ELR (cell line): ENCODE data around the gene AFDN.

ENCODE experiments used
- DNase-seq: peaks from one replicate; pipeline ENCODE4 v3.0.0-alpha.2; 2015; ENCODE audit warnings: low read depth

Gene AFDN

DNA sequence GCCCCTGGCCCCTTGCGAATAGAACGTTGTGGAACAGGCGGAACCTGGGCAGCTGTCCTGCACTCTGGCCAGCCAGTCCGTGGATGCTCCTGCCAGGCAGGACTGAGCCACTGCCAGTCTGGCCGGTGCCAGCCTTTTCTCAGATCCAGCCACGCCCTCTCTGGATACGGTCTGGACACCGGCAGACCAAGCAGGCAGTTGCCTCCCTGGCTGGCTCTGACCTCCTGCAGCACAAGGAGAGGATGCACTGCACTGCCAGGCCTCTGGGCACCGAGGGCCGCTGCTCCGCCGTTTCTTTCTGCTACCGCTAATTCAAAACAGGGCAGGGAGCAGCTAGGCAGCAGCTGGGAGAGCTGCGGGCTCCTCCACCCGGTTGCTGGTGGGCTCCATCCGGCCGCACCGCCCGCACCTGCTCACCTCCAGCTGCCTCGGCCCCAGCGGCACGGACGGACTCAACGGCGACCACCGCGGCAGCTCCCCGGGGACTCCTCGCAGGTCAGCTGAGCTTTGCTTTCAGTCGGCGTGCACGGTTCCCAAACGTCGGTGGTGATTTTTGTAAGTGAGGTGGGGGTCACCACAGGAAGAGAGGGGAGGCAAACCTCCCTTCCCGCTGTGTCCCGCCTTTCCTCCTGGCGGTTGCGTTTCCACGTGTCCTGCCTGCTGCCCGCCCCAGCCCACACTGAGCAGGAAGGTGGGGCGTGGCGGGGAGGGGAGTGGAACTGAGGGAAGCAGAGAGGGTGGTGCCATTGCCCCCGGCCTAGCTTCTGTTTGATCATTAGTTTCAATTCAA, 30.3 kb upstream of the AFDN start:
- DNase-seq, result no peak

GRCh38 chr6:167797011-167797471, 29.7 kb upstream of the AFDN start:
- DNase-seq, result no peak

DNA sequence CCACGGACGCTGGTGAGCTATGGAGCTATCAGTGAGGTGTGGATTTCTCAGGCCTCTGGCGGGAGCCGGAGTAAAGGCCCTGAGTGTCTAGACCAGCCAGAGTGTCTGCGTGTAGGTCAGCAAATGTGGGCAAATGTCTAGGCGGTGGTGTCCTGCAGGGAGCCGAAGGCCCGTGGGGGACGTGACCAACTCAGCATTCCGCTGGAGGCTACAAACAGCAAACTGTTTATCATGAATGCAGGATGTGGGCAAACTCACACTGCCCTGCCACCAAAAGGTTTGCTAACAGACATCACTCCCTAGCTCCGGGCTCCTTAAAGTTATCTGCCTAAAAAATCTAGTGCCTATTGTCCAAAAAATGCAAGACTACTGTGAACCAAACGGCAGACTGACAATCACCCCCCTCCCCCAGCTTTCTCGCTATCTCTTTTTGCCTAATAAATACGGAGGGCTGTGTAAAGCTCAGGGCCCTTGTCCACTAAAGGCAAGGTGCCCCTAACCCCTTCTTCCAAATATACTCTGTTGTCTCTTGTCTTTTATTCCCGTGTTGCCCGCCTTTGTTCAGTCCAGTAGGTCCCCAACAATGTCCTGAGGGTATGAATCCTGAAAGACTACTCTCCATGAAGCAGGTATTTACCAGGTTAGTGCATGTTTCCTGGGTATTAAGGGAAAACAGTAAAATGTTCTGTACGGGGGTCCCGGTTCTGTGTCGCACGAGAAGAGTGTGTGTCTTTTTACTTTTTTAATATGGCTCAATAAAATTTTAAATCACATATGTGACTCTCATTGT, 29.0 kb upstream of the AFDN start:
- no peak for DNase-seq

- DNase-seq, result no peak
Observed at GRCh38 chr6:167798453-167798852, 28.3 kb upstream of the AFDN start.

- DNase-seq, result no peak
Observed at GRCh38 chr6:167799033-167799821, 27.5 kb upstream of the AFDN start.

DNA sequence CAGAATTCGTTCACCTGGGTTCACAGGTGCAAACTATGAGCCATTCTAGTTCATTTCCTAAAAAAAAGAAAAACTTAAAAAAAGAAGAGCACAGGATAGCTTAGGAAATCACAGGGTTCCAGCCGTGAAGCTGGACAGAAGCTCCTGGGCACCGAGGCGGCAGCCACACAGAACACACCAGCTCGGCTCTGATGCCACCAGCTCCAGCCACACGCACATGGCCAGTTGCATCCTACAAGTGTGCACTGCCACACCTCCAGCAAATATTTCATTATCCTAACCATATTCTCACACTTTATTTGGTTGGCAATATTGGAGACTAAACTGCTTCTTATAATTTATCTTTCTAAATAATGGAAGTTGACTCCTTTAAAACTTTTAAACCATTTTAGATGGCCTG, 26.2 kb upstream of the AFDN start:
- DNase-seq, result no peak

- no peak for DNase-seq
Observed at GRCh38 chr6:167801263-167801662, 25.4 kb upstream of the AFDN start.

DNA sequence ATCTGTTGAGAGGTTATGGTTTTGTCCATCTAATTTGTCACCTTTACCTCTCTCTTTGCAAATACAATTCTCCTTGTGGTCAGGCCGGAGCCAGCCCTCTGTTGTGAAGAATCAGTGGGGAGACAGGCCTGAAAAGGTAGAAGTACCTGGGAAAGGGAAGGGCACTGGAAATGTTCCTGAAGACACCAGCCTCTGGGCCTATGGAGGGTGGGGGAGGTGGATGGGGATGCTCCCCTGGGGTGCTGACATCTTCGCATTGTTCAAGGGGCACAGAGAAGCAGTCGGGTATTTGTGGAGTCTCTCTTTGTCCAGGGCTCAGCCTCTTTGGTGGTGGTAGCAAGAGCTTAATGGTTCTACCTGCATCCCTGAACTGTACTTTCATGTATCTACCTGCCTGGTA, 24.4 kb upstream of the AFDN start:
- no peak for DNase-seq

DNA sequence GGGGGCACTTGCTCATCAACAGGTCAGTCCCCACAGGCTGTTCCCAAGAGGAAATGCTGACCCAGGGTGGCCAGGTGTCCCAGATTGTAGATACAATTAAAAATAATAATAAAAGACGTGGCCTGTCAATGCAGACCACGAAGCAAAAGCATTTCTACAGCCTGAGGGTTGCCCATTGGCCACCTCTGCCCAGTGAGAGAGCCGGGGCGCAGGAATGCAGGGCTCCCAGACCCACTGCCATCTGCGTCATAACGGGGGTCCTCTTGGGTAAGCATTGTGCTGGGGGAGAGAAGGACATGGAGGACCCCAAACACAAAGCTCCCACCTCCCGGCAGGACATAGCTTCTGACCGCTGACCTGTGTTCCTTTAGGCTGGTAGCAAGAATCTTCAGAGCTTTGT, 22.9 kb upstream of the AFDN start:
- no peak for DNase-seq

GRCh38 chr6:167804281-167805013, 22.3 kb upstream of the AFDN start:
- no peak for DNase-seq

DNA sequence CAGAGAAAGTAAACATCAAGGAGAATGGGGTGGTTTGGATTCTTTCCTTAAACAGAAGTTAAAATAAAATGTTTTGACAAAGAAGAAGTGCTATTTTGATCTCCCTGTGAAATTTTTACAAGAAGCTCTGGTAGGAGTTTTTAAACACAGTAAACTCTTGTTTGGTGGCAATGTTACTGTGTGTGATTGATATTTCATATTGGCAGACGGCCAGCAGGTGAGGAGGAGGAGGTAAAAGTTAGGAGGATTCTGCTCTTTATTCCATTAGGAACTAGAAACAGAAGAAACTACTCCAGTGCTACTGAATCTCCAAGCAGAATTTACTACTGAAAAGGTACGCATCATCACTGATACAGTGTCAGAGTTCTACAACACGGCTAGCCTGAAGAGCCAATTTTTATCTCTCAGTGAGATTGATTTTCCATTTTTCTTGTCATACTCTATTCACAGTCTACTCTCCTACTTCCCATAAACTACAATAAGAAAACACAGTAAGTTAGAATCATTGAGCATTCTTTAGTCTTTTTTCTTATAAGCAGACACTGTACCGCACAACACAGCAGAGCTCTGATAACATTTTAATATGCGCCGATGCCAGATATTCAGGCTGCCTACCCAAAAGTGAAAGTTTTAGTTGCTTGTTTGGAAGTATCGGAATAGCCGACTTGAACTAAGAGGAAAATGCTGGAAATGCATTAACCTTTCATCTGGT, 21.2 kb upstream of the AFDN start:
- no peak for DNase-seq

- no peak for DNase-seq
Observed at GRCh38 chr6:167806061-167806700, 20.5 kb upstream of the AFDN start.

DNA sequence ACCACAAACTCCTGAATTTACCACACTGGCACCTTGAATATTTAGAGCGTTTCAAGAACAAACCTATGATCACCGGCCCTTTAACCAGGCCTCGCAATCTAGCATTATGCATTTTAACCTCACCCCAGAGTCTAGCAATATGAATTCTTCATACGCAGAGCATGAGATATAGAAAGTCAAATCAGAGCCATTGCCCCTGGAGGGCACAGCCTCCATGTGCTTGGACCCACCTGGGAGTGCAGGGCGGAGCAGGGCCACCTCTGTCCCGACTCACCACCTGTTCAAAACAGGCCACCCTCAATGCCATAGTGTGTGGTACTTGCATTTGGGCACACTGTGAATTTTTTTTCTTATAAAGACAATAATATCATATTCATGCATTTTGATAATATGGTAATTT, 19.5 kb upstream of the AFDN start:
- no peak for DNase-seq

GRCh38 chr6:167807756-167808155, 19.0 kb upstream of the AFDN start:
- DNase-seq, result no peak

DNA sequence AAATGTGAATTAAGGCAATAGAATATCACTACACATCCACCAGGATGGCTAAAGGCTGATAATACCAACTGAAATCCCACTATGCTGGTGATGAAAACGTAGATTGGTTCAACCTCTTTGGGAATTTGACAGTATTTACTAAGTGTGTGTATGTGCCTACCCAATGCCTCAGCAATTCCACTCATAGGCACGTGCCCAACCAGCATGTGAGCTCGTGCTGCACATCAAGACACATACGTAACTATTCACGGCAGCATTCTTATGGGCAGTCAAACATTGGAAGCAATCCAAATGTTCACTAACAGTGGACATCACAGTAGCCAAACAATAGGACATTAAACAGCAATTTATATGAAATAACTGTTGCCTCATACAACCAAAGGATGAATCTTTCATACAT, 15.7 kb upstream of the AFDN start:
- no peak for DNase-seq

GRCh38 chr6:167811442-167812087, 15.1 kb upstream of the AFDN start:
- no peak for DNase-seq

GRCh38 chr6:167812088-167812487, 14.6 kb upstream of the AFDN start:
- DNase-seq, result no peak

DNA sequence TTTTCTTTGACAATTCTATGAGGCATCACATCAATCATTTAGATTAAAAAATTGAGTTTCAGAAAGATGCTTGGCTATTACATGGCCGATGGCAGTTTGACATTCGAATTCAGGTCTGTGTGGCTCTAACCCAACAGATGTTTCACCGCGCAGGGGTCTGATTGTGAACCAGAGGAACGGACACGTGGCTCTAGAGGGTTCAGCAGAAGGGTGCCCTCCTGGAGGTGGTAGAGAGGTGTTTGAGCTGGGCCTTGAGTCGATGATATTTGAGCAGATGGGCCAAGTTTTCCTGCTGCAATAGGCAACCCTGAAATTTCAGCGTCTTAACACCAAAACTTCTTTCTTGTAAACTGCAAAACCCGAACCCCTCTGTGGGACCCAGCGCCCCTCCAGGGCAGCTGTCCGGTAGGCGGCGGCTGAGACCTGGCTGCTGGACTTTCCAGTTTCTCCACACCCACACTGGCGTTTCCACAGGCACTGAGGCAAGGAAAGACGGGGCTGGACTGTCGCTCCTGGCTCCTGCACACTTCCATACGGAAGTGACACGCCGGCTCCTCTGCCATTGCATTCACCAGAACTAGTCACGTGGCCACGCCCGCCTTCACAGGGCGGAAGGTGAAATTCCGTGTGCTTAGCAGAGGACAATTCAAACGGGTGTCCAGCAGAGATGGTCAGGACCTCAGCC, 11.3 kb upstream of the AFDN start:
- no peak for DNase-seq

DNA sequence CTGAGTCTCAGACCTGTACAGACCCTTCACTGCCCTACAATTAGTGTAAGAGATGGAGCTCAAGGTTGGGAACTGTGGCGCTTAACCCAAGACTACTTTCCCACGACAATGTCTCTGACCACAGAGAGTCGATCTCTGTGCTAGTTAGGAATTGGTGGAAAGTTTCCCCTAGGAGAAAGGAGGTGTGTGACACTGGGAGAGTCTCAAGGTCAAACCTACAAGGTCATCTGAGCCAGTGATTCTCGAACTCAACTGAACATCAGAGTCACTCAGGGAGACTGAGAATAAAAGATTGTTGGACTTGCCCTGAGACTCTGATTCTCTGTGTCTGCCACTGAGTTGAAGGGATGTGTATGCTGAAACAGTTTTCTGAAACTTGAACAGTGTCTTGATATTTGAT, 9.7 kb upstream of the AFDN start:
- no peak for DNase-seq

GRCh38 chr6:167817729-167818128, 9.0 kb upstream of the AFDN start:
- no peak for DNase-seq
